Activated CD8-positive, alpha-beta memory T cell treated with anti-CD3 and anti-CD28 coated beads, Interleukin-2, amount 50 U/mL, for 24 hours (primary cell): ENCODE results near the gene DPY19L2.
"Not testable (repeated sequence)": the region's sequence is repeated elsewhere in the genome, so short reads cannot be mapped to it uniquely, and the experiment has no call there.

Source experiments
- DNase-seq: peaks from one replicate; pipeline ENCODE4 v3.0.0-alpha.2; 2020; ENCODE audit errors: extremely low read depth

DPY19L2 gene

GRCh38 chr12:63663005-63663404 lies 5.3 kb downstream of the DPY19L2 start:
- not testable (repeated sequence) for DNase-seq

- DNase-seq = not testable (repeated sequence)
Observed at GRCh38 chr12:63658501-63658900, 9.8 kb downstream of the DPY19L2 start.

GRCh38 chr12:63656407-63656806 lies 11.9 kb downstream of the DPY19L2 start:
- DNase-seq = not testable (repeated sequence)

GRCh38 chr12:63655543-63656257 lies 12.6 kb downstream of the DPY19L2 start:
- DNase-seq = not testable (repeated sequence)

GRCh38 chr12:63654481-63654880 lies 13.8 kb downstream of the DPY19L2 start:
- DNase-seq = not testable (repeated sequence)

GRCh38 chr12:63649517-63649916 lies 18.8 kb downstream of the DPY19L2 start:
- not testable (repeated sequence) for DNase-seq

GRCh38 chr12:63643381-63644140 lies 24.7 kb downstream of the DPY19L2 start:
- not testable (repeated sequence) for DNase-seq

- not testable (repeated sequence) for DNase-seq
Observed at GRCh38 chr12:63624258-63624657, 44.0 kb downstream of the DPY19L2 start.

- not testable (repeated sequence) for DNase-seq
Observed at GRCh38 chr12:63615544-63615943, 52.7 kb downstream of the DPY19L2 start.

GRCh38 chr12:63611285-63611684 lies 57.0 kb downstream of the DPY19L2 start:
- DNase-seq = not testable (repeated sequence)

- not testable (repeated sequence) for DNase-seq
Observed at GRCh38 chr12:63609281-63609680, 59.0 kb downstream of the DPY19L2 start.

- not testable (repeated sequence) for DNase-seq
Observed at GRCh38 chr12:63604985-63605384, 63.3 kb downstream of the DPY19L2 start.

- DNase-seq = not testable (repeated sequence)
Observed at GRCh38 chr12:63594828-63595227, 73.5 kb downstream of the DPY19L2 start.

GRCh38 chr12:63584426-63584825 lies 83.9 kb downstream of the DPY19L2 start:
- not testable (repeated sequence) for DNase-seq

- not testable (repeated sequence) for DNase-seq
Observed at GRCh38 chr12:63583289-63583688, 85.0 kb downstream of the DPY19L2 start.

- DNase-seq = not testable (repeated sequence)
Observed at GRCh38 chr12:63577631-63578030, 90.7 kb downstream of the DPY19L2 start.

- not testable (repeated sequence) for DNase-seq
Observed at GRCh38 chr12:63572038-63572437, 96.3 kb downstream of the DPY19L2 start.

- not testable (repeated sequence) for DNase-seq
Observed at GRCh38 chr12:63558445-63558844, 109.8 kb downstream of the DPY19L2 start.

GRCh38 chr12:63551397-63551796 lies 116.9 kb downstream of the DPY19L2 start:
- not testable (repeated sequence) for DNase-seq

GRCh38 chr12:63549034-63549433 lies 119.3 kb downstream of the DPY19L2 start:
- not testable (repeated sequence) for DNase-seq

GRCh38 chr12:63545298-63545916 lies 122.9 kb downstream of the DPY19L2 start:
- not testable (repeated sequence) for DNase-seq

- DNase-seq = not testable (repeated sequence)
Observed at GRCh38 chr12:63538656-63539055, 129.6 kb downstream of the DPY19L2 start.
